ENCODE results near the gene GLIPR2.
"Not testable (repeated sequence)": the region's sequence is repeated elsewhere in the genome, so short reads cannot be mapped to it uniquely, and the experiment has no call there.

GLIPR2 gene

DNA sequence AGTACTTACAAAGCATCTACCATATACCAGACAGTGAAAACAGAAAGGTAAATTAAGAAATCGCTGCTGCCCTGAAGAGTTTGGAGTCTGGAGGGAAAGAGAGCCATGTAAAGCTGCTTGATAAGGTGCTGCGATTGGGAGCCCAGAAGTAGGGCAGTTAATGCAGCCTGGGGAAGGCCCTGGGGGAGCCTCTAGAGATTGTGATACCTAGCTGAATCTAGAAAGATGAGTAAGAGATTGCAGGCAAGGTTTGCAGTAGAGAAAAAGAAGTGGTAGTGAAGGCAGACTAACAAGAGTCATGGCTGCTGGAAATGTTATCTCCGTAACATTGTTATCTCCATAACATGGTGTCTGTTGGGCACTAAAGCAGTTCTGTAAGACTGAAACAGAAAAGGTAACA, 24.0 kb upstream of the GLIPR2 start:
- FAIRE-seq, result no peak
- no peak for DNase-seq (ENCODE audit: insufficient read length, low spot score)
- TF ChIP-seq POLR2A (IDR thresholded peaks at IDR 0.05; ENCODE audit: low read depth, low read length), result no peak

DNA sequence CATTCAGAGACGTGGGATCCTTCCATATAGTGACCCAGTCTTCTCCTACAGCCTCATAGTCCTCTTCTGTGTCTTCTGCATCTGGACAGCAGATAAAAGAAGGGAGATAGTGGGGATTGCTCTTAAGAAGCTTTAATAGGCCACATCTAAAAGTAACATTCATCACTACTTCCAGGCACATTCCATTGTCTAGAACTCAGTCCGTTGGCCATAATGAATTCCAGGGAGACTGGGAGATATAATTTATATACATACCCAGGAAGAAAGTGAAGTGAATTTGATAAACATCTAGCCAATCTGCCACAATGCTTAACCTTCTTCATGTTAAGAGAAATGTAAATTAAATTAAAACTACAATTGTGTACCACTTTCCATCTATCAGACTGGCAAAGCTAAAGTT, 22.5 kb upstream of the GLIPR2 start:
- FAIRE-seq (no peak), DNase-seq (ENCODE audit: insufficient read length, low spot score) (no peak)
- TF ChIP-seq POLR2A (IDR thresholded peaks at IDR 0.05; ENCODE audit: low read depth, low read length), result no peak

GRCh38 chr9:36116593-36116992, 19.9 kb upstream of the GLIPR2 start:
- no peak for TF ChIP-seq POLR2A (IDR thresholded peaks at IDR 0.05; ENCODE audit: low read depth, low read length)
- FAIRE-seq, result no peak
- DNase-seq (ENCODE audit: insufficient read length, low spot score), result no peak

GRCh38 chr9:36118201-36118600, 18.3 kb upstream of the GLIPR2 start:
- DNase-seq (ENCODE audit: insufficient read length, low spot score) (no peak), FAIRE-seq (no peak)
- TF ChIP-seq POLR2A (IDR thresholded peaks at IDR 0.05; ENCODE audit: low read depth, low read length), result no peak

GRCh38 chr9:36118706-36119105, 17.8 kb upstream of the GLIPR2 start:
- no peak for TF ChIP-seq POLR2A (IDR thresholded peaks at IDR 0.05; ENCODE audit: low read depth, low read length)
- no peak for DNase-seq (ENCODE audit: insufficient read length, low spot score)
- no peak for FAIRE-seq

DNA sequence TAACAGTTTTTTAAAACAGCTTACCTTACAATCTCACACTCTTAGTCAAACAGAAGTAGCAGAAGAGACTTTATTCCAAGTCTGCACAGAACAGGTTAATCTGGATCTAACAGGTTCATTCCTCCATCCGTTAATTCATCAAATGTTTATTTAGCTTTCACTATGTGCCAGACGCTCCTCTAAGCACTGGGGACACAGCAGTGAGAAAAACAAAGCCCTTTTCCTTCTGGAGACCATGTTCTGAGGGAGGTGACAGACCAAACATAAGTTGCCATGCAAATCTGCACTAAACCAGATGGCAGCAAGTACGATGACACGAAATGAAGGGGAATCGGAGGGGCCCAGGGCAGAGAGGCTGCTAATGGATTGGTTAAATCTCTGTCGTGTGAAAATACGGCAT, 17.1 kb upstream of the GLIPR2 start:
- no peak for DNase-seq (ENCODE audit: insufficient read length, low spot score)
- no peak for FAIRE-seq

GRCh38 chr9:36120705-36121104, 15.8 kb upstream of the GLIPR2 start:
- FAIRE-seq (no peak), DNase-seq (ENCODE audit: insufficient read length, low spot score) (no peak)
- no peak for TF ChIP-seq POLR2A (IDR thresholded peaks at IDR 0.05; ENCODE audit: low read depth, low read length)

More for the DNA sequence above, 17.1 kb upstream of the GLIPR2 start:
- TF ChIP-seq POLR2A (IDR thresholded peaks at IDR 0.05; ENCODE audit: low read depth, low read length), result no peak

GRCh38 chr9:36121971-36122370, 14.6 kb upstream of the GLIPR2 start:
- FAIRE-seq (no peak), DNase-seq (ENCODE audit: insufficient read length, low spot score) (no peak)

GRCh38 chr9:36123515-36123914, 13.0 kb upstream of the GLIPR2 start:
- TF ChIP-seq POLR2A (IDR thresholded peaks at IDR 0.05; ENCODE audit: low read depth, low read length), result no peak
- FAIRE-seq, result no peak
- DNase-seq (ENCODE audit: insufficient read length, low spot score), result no peak

More at GRCh38 chr9:36121971-36122370, 14.6 kb upstream of the GLIPR2 start:
- no peak for TF ChIP-seq POLR2A (IDR thresholded peaks at IDR 0.05; ENCODE audit: low read depth, low read length)

DNA sequence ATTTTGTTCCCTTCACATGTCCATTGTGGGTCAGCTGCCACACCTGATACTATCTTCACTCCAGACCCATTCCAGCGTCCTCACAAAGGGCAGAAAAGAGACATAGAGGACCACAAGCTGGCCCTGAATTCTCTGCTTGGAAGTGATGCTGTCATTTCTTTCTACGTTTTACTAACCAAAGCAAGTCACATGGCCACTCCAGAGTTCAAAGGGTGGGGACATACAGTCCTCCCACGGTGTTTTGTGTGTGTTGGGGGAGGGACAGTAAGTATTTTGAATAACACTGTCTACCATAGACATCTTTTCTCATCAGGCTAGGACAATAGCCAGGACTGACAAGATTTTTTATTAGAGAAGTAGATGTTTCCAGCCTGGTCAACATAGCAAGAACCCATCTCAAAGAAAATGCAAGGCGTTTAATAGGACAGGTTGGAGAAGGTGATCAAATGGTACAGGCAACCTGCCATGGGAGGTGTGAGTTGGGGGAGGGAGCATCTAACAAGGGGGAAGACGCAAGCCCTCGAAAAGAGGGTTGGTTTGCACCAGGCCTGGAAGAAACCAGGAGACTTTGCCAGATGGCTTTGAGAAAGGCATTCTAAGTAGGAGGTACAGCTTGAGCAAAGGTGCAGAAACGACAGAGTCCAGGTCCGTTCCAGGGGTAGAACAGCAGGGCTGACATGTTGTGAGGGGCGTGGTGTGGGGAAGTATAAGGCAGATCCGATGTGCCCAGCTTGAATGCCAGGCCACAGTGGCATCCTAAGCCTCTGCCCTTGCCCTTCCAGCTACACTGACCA, 11.3 kb upstream of the GLIPR2 start:
- TF ChIP-seq POLR2A (IDR thresholded peaks at IDR 0.05; ENCODE audit: low read depth, low read length), result no peak
- no peak for DNase-seq (ENCODE audit: insufficient read length, low spot score)
- no peak for FAIRE-seq

GRCh38 chr9:36126016-36126730, 10.4 kb upstream of the GLIPR2 start:
- DNase-seq (ENCODE audit: insufficient read length, low spot score) (no peak), FAIRE-seq (no peak)
- TF ChIP-seq POLR2A (IDR thresholded peaks at IDR 0.05; ENCODE audit: low read depth, low read length), result no peak

DNA sequence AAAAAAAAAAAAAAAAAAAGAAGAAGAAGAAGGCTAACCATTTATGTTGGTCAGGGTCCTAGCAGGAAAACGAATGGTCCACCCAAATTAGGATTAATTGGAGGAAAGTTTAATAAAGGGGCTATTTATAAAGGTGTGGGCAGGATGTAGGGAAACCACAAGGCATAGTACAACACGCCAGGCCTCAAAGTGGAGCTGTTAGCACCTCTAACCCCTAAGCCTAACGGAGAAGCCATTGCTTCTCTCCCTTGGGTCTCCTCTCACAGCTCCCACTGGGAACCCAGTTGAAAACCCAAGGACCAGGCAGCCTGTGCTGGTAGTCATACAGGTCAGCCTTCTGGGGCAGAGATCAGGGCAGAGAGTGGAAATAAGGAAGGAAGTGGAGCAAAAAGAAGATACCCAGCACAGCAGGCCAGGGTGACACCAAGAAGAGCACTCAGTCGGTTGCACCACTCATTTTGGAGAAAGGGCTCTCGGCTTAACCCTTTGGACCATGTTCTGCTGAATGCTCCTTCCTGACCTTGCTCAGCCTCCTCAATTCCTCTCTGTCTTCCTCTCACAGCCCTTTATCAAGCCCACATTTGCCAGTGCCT, 8.8 kb upstream of the GLIPR2 start:
- no peak for FAIRE-seq
- TF ChIP-seq POLR2A (IDR thresholded peaks at IDR 0.05; ENCODE audit: low read depth, low read length), result no peak
- no peak for DNase-seq (ENCODE audit: insufficient read length, low spot score)

DNA sequence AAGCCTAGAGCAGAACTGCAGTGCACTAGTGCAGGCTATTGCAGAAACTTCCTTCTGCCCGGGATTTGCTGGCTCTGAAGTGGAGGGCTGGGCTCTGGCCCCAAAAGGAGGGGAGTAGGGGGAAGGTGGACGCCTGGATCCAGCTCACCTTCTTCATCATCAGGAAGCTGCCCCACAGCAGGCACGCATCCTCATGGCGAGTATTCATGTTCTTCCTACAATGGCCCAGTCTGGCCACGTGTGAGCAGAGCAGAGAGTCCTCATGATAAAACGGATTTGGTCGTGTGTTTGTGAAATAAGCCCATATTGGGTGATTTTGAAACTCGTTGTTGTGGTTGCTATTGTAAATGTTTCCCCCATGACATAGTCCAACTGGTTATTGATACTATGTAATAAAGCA, 8.2 kb upstream of the GLIPR2 start:
- no peak for TF ChIP-seq POLR2A (IDR thresholded peaks at IDR 0.05; ENCODE audit: low read depth, low read length)
- DNase-seq (ENCODE audit: insufficient read length, low spot score) (no peak), FAIRE-seq (no peak)

GRCh38 chr9:36129139-36129538, 7.4 kb upstream of the GLIPR2 start:
- TF ChIP-seq POLR2A (IDR thresholded peaks at IDR 0.05; ENCODE audit: low read depth, low read length), result no peak
- no peak for DNase-seq (ENCODE audit: insufficient read length, low spot score)
- no peak for FAIRE-seq

- not testable (repeated sequence) for FAIRE-seq; DNase-seq (ENCODE audit: insufficient read length, low spot score)
Observed at GRCh38 chr9:36131666-36132065, 4.9 kb upstream of the GLIPR2 start.

All from H54 (cell line).